ENCODE results near the gene UGT1A6. TPM values are rescaled to one million over a fixed set of nuclear protein-coding genes. Genes with fewer than 3 reads are reported as not detected.

UGT1A6 gene
- total and polyA plus RNA-seq, 2 experiments from 2014 or later, result not detected

- H2AFZ ChIP-seq, result no peak overlapping the region
- no peaks in the 10 kb centered on the region for H3K79me2 ChIP-seq (ENCODE audit: insufficient read depth)
- H3F3A ChIP-seq (ENCODE audit: insufficient read depth), result no peaks in the 10 kb centered on the region
- no peaks in the 10 kb centered on the region for H3K4me1 ChIP-seq (ENCODE audit: insufficient read depth)
- H3K4me3 ChIP-seq, result no peak overlapping the region
- peak; percentile 2 for DNase-seq
- H3K9me3 ChIP-seq (ENCODE audit: low read depth), result no peaks in the 10 kb centered on the region
- H3K4me2 ChIP-seq (ENCODE audit: unreplicated experiment), result no peak overlapping the region
- no peaks in the 10 kb centered on the region for H3K36me3 ChIP-seq (ENCODE audit: low read depth)
- H3K9me2 ChIP-seq (ENCODE audit: insufficient read depth), result no peaks in the 10 kb centered on the region
- H3K9ac ChIP-seq, result no peak overlapping the region
- no peaks in the 10 kb centered on the region for H4K20me1 ChIP-seq (ENCODE audit: insufficient read depth)
- no peak overlapping the region for H3K27ac ChIP-seq
- WGBS, 2 experiments (ENCODE audit: low coverage in 1 of 2, low lambda C conversion rate in 2 of 2, missing lambda C conversion rate in 2 of 2), result 42 to 45% methylated on average over 4 of the region's 4 CpGs
- in situ Hi-C loops (cut with MboI), result no loop called here
- TF ChIP-seq EZH2phosphoT487 (IDR thresholded peaks at IDR 0.05; ENCODE audit: insufficient read depth, low read depth) (no peak), EZH2 (IDR thresholded peaks at IDR 0.05; ENCODE audit: insufficient read depth, poor library complexity, severe bottlenecking) (no peak)
- no peaks in the 10 kb centered on the region for H3K27me3 ChIP-seq (replicated peaks; ENCODE audit: insufficient read depth)
Measured at GRCh38 chr2:233680361-233681045, 12.2 kb upstream of the UGT1A6 start.

DNA sequence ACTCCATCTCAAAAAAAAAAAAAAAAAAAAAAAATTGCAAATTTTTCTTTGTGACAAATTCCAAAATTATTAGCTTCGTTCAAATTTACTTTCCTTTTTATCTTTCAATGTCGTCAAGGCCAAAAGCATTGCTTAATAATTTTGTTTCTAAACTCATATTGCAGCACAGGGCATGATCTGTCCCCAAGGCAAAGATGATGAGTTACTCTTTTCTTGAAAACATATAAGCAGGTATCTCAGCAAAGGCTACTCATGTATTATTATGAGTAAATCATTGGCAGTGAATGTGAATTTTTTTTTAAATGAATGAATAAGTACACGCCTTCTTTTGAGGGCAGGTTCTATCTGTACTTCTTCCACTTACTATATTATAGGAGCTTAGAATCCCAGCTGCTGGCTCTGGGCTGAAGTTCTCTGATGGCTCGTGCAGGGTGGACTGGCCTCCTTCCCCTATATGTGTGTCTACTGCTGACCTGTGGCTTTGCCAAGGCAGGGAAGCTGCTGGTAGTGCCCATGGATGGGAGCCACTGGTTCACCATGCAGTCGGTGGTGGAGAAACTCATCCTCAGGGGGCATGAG lies 11.1 kb upstream of the UGT1A6 start, which contains the start of gene UGT1A7:
Gene UGT1A7, plus strand, starts transcription at position 381 of the 579 bp plus-strand sequence. Its CDS starts 37 bp downstream, at position 418.
- Histone ChIP-seq H3K79me2 (ENCODE audit: insufficient read depth) (no peaks in the 10 kb centered on the region), H4K20me1 (ENCODE audit: insufficient read depth) (no peaks in the 10 kb centered on the region), H3K9ac (no peak within 1 kb of the TSS), H2AFZ (no peak within 1 kb of the TSS), H3F3A (ENCODE audit: insufficient read depth) (no peaks in the 10 kb centered on the region), H3K9me3 (ENCODE audit: low read depth) (no peaks in the 10 kb centered on the region), H3K4me2 (ENCODE audit: unreplicated experiment) (no peak within 1 kb of the TSS), H3K27ac (no peak within 1 kb of the TSS), H3K4me1 (ENCODE audit: insufficient read depth) (no peaks in the 10 kb centered on the region), H3K36me3 (ENCODE audit: low read depth) (no peaks in the 10 kb centered on the region), H3K27me3 (replicated peaks; ENCODE audit: insufficient read depth) (no peaks in the 10 kb centered on the region), H3K9me2 (ENCODE audit: insufficient read depth) (no peaks in the 10 kb centered on the region), H3K4me3 (no peak within 1 kb of the TSS)
- TF ChIP-seq EZH2phosphoT487 (IDR thresholded peaks at IDR 0.05; ENCODE audit: insufficient read depth, low read depth) (no peak), EZH2 (IDR thresholded peaks at IDR 0.05; ENCODE audit: insufficient read depth, poor library complexity, severe bottlenecking) (no peak)
- WGBS, 2 experiments (ENCODE audit: low coverage in 1 of 2, low lambda C conversion rate in 2 of 2, missing lambda C conversion rate in 2 of 2), result 25 to 27% methylated on average over 5 of the region's 5 CpGs
- no peak for DNase-seq
- in situ Hi-C loops (cut with MboI), result no loop called here

GRCh38 chr2:233684640-233685039 lies 8.1 kb upstream of the UGT1A6 start:
- Histone ChIP-seq H3K4me2 (ENCODE audit: unreplicated experiment) (no peak overlapping the region), H3K9me2 (ENCODE audit: insufficient read depth) (no peaks in the 10 kb centered on the region), H3K4me1 (ENCODE audit: insufficient read depth) (no peaks in the 10 kb centered on the region), H2AFZ (no peak overlapping the region), H3K9me3 (ENCODE audit: low read depth) (no peaks in the 10 kb centered on the region), H3K79me2 (ENCODE audit: insufficient read depth) (no peaks in the 10 kb centered on the region), H4K20me1 (ENCODE audit: insufficient read depth) (no peaks in the 10 kb centered on the region), H3K27me3 (replicated peaks; ENCODE audit: insufficient read depth) (no peaks in the 10 kb centered on the region), H3F3A (ENCODE audit: insufficient read depth) (no peaks in the 10 kb centered on the region), H3K27ac (no peak overlapping the region), H3K9ac (no peak overlapping the region), H3K36me3 (ENCODE audit: low read depth) (no peaks in the 10 kb centered on the region), H3K4me3 (no peak overlapping the region)
- DNase-seq, result no peak
- 14 to 20% methylated on average over 1 of the region's 1 CpG for WGBS, 2 experiments (ENCODE audit: low coverage in 1 of 2, low lambda C conversion rate in 2 of 2, missing lambda C conversion rate in 2 of 2)
- no peak for TF ChIP-seq EZH2 (IDR thresholded peaks at IDR 0.05; ENCODE audit: insufficient read depth, poor library complexity, severe bottlenecking)
- TF ChIP-seq EZH2phosphoT487 (IDR thresholded peaks at IDR 0.05; ENCODE audit: insufficient read depth, low read depth), result no peak
- in situ Hi-C loops (cut with MboI), result no loop called here

GRCh38 chr2:233686928-233687327 lies 5.8 kb upstream of the UGT1A6 start:
- H3K9me2 ChIP-seq (ENCODE audit: insufficient read depth), result no peaks in the 10 kb centered on the region
- 49 to 50% methylated on average over 5 of the region's 5 CpGs for WGBS, 2 experiments (ENCODE audit: low coverage in 1 of 2, low lambda C conversion rate in 2 of 2, missing lambda C conversion rate in 2 of 2)
- H3K79me2 ChIP-seq (ENCODE audit: insufficient read depth), result no peaks in the 10 kb centered on the region
- H3K4me3 ChIP-seq, result no peak overlapping the region
- no peaks in the 10 kb centered on the region for H3K36me3 ChIP-seq (ENCODE audit: low read depth)
- no peaks in the 10 kb centered on the region for H3K4me1 ChIP-seq (ENCODE audit: insufficient read depth)
- H4K20me1 ChIP-seq (ENCODE audit: insufficient read depth), result no peaks in the 10 kb centered on the region
- no peak overlapping the region for H3K27ac ChIP-seq
- H3K4me2 ChIP-seq (ENCODE audit: unreplicated experiment), result no peak overlapping the region
- H2AFZ ChIP-seq, result no peak overlapping the region
- in situ Hi-C loops (cut with MboI), result no loop called here
- no peak overlapping the region for H3K9ac ChIP-seq
- no peaks in the 10 kb centered on the region for H3F3A ChIP-seq (ENCODE audit: insufficient read depth)
- H3K27me3 ChIP-seq (replicated peaks; ENCODE audit: insufficient read depth), result 0 out of 2 replicates have a peak, but pooled peaks cover 7% of the 10 kb centered on the region
- TF ChIP-seq EZH2phosphoT487 (IDR thresholded peaks at IDR 0.05; ENCODE audit: insufficient read depth, low read depth), result no peak
- TF ChIP-seq EZH2 (IDR thresholded peaks at IDR 0.05; ENCODE audit: insufficient read depth, poor library complexity, severe bottlenecking), result no peak
- H3K9me3 ChIP-seq (ENCODE audit: low read depth), result no peaks in the 10 kb centered on the region
- no peak for DNase-seq

Data from GM23248 (cell line).